Motor neuron (in vitro differentiated cells): ENCODE measurements around the gene HVCN1. TPM values are rescaled to one million over a fixed set of nuclear protein-coding genes. Genes with fewer than 3 reads are reported as not detected.
A peak's percentile ranks its signal among the peaks of the same experiment; 100 is the strongest.
"Not testable (repeated sequence)": the region's sequence is repeated elsewhere in the genome, so short reads cannot be mapped to it uniquely, and the experiment has no call there.

Source experiments
- ATAC-seq, 8 experiments: fragments of 200-7000 bp; cut with Tn5 transposase; replicated peaks in 6 of 8; 2 replicates each; pipeline ENCODE4 v1.8.0; 2021; ENCODE audit warnings: mild to moderate bottlenecking in 8 of 8, moderate library complexity in 8 of 8
- H3K27ac ChIP-seq, 2 donors: fragments of 250-450 bp; sonication (Bioruptor Pico); 2 replicates each; pipeline ENCODE4 v1.9.0; 2021; ENCODE audit warnings: antibody characterized with exemption in 2 of 2, mild to moderate bottlenecking in 2 of 2, moderate library complexity in 1 of 2
- H3K4me1 ChIP-seq, 2 donors: fragments of 250-450 bp; sonication (Bioruptor Pico); replicated peaks in 1 of 2; 2 replicates each; pipeline ENCODE4 v1.6.1; 2021; ENCODE audit warnings: antibody characterized with exemption in 2 of 2, mild to moderate bottlenecking in 2 of 2, moderate library complexity in 1 of 2
- H3K4me3 ChIP-seq, 5 donors: fragments of 250-450 bp; sonication (Bioruptor Pico); 2 replicates each; pipeline ENCODE4 v1.9.0; 2021; ENCODE audit warnings: antibody characterized with exemption in 5 of 5, mild to moderate bottlenecking in 5 of 5, moderate library complexity in 4 of 5
- WGBS, 10 experiments: fragments of 450-650 bp; shearing (Covaris generic); methylation state at CpG; one replicate each; pipeline ENCODE4 v1.0.0; 2022; 5-methylcytosine and 5-hydroxymethylcytosine counted together
- in situ Hi-C, 9 experiments: fragments of 400-800 bp; cut with MboI; loops; one replicate each; pipeline ENCODE4 v1.15.0; 2021; ENCODE audit warnings: low sequenced_read_pairs in 9 of 9, low pct_unique_long_range_greater_than_20kb in 2 of 9; ENCODE audit not compliant: unreplicated experiment in 9 of 9
- total RNA-seq, 8 experiments: library from RNA; unstranded; fragments of 300-600 nt; gene quantifications; 2 replicates each; pipeline versions ENCODE4 v1.2.3 to v1.2.4, GENCODE V29; 2022

The HVCN1 gene
- total RNA-seq, 8 experiments from 2014 or later, result 0.27 to 1.6 (median 0.74) TPM

DNA sequence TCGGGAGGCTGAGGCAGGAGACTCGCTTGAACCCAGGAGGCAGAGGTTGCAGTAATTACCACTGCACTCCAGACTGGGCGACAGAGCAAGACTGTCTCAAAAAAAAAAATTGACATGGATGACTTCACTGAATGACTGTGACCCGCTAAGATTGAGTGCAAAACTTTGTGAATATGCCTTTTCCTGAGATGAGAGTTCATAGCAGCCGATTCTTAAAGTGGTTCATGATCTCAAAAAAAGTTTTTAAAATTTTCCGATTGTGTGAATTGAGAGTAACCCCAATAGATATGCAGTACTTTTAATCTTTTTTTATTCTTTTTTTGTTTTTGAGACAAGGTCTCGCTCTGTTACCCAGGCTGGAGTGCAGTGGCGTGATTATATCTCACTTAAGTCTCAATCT, 73.7 kb downstream of the HVCN1 start:
- in situ Hi-C loops, result loop anchor here in 1 of 9 experiments (25.0 kb wide), 1 partner anchor 103 kb away; the partner anchor contains the start of genes RAD9B and VPS29
- Histone ChIP-seq H3K4me1 (peaks cover 6 to 8% of the 10 kb centered on the region in 2 donors), H3K4me3 (no peak overlapping the region), H3K27ac (no peak overlapping the region)
- no peak for ATAC-seq
- 76 to 100% (median 90%) methylated on average over 1 to 8 of the region's 8 CpGs for WGBS, 10 experiments

DNA sequence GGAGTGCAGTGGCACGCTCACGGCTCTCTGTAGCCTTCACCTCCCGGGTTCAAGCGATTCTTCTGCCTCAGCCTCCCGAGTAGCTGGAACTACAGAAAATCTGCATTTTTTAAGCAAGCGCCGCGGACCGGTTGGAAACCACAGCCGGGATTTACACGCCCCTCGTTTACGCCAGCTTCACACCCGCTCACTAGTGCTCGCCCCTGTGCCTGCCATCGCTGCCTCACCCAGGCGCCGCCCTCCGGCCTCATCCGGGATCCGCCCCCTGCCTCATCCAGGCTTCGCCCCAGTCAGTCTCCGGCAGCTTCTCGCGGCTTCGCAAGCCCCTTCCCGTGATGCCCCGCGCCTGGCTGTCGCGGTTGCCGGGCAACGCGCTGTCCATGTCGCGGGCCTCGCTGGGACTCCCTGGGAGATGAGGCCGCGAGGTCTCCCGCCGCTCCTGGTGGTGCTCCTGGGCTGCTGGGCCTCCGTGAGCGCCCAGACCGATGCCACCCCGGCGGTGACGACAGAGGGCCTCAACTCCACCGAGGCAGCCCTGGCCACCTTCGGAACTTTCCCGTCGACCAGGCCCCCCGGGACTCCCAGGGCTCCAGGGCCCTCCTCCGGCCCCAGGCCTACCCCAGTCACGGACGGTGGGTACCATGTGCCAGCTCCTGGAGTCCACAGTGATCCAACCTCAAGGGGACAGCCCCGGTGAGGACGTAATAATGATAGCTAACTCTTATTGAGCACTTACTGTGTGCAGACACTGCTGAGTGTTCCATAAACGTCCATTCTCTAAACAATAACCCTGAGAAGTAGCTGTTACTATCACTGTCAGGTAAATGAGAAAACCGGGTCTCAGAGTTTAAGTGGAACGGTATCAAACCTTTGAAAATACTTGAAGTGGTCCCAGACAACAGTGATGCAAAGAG, 74.9 kb downstream of the HVCN1 start, which contains the start of gene TCTN1:
Gene TCTN1, plus strand, starts transcription at position 359 of the 914 bp plus-strand sequence. Its CDS starts 54 bp downstream, at position 413.
- Histone ChIP-seq H3K27ac (peak within 1 kb of the TSS; percentile 66 to 74), H3K4me1 (peaks cover 6 to 8% of the 10 kb centered on the region in 2 donors), H3K4me3 (peak within 1 kb of the TSS; percentile 54 to 60 (median 55))
- ATAC-seq, result peak; percentile 94 to 99 (median 98)
- 0 to 27% (median 5%) methylated on average over 1 to 18 of the region's 60 CpGs; no CpG with 5 or more reads in 2 of the 10 experiments for WGBS, 10 experiments
- in situ Hi-C loops, result loop anchor here in 1 of 9 experiments (25.0 kb wide), 1 partner anchor 102 kb away; the partner anchor contains the start of genes RAD9B and VPS29

DNA sequence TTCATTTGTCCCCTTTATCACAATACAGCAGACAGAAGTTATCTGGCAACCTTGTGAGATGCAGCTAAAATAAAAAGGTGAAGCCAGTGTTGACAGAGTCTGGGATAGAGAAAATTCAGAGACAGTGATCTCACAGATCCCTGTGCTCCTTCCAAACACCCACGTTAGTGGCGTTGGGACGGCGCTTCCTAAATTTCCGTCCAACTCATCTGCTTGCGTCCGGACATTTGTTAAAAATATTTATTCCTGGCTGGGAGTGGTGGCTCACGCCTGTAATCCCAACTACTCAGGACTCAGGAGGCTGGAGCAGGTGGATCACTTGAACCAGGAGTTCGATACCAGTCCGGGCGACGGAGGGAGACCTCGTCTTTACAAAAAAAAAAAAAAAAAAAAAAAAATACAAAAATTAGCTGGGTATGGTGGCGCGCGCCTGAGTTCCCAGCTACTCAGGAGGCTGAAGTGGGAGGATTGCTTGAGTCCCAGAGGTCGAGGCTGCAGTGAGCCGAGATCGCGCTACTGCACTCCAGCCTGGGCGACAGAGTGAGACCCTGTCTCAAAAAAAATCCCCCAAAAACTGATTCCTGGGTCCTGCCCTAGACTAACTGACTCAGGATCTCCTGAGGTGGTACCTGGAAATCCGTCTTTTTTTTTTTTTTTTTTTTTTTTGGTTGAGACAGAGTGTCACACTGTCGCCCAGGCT, 75.7 kb downstream of the HVCN1 start:
- in situ Hi-C loops, result loop anchor here in 1 of 9 experiments (25.0 kb wide), 1 partner anchor 101 kb away; the partner anchor contains the start of genes RAD9B and VPS29
- H3K4me1 ChIP-seq, result peaks cover 6 to 8% of the 10 kb centered on the region in 2 donors
- peak overlapping the region; percentile 54 to 60 (median 55) for H3K4me3 ChIP-seq
- 40 to 98% (median 93%) methylated on average over 5 to 20 of the region's 23 CpGs; no CpG with 5 or more reads in 1 of the 10 experiments for WGBS, 10 experiments
- peak overlapping the region; percentile 66 to 73 for H3K27ac ChIP-seq
- ATAC-seq, result no peak

DNA sequence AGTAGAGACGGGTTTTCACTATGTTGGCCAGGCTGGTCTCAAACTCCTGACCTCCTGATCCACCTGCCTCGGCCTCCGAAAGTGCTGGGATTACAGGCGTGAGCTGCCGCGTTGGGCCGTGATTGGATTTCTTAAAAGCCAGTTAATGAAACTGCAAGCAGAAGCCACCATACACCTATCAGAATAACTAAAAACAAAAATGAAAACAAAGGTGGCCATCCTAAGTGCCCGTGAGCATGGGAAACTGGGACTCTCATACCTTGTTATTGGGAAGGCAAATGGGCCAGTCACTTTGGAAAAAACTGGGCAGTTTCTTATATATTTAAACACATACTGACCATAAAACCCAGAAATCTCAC, 82.7 kb downstream of the HVCN1 start:
- Histone ChIP-seq H3K27ac (no peak overlapping the region), H3K4me1 (no peaks in the 10 kb centered on the region), H3K4me3 (no peak overlapping the region)
- 70 to 100% (median 83%) methylated on average over 1 to 8 of the region's 8 CpGs; no CpG with 5 or more reads in 3 of the 10 experiments for WGBS, 10 experiments
- in situ Hi-C loops, result loop anchor here in 2 of 9 experiments (10.0 to 25.0 kb wide), 2 partner anchors 91 to 94 kb away; partner anchors contain the start of genes RAD9B (in 1 of the 2) and VPS29 (in 1 of the 2)
- no peak for ATAC-seq

DNA sequence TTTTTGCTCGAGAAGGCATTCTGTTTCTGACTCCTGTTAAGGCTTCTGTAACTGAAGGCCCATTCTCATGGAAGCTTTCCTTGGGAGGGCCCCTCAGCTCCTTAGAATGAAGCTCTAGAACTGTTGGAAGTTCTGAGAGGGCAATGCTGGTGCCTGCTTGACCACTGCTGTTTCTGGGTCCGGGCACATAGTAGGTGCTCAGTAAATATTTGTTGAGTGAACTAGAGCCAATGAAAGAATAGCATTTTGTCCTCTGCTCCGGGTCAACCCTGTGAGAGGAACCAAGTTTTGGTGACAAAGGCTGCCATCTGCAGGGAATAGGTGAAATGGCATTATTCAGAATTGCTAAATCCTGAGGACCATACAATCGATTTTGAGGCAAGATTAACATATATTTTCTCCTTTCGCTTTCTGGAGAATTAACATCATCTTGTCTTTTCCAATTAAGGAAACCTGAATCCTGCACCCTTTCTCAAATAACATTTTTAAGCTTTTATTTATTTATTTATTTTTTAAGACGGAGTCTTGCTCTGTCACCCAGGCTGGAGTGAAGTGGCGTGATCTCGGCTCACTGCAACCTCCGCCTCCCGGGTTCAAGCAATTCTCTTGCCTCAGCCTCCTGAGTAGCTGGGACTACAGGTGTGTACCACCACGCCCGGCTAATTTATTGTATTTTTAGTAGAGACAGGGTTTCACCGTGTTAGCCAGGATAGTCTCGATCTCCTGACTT, 86.7 kb downstream of the HVCN1 start:
- not testable (repeated sequence) for H3K4me1 ChIP-seq, H3K4me3 ChIP-seq, H3K27ac ChIP-seq
- in situ Hi-C loops, result loop anchor here in 2 of 9 experiments (10.0 to 25.0 kb wide), 2 partner anchors 87 to 90 kb away; partner anchors contain the start of genes RAD9B (in 1 of the 2) and VPS29 (in 1 of the 2)
- peak in 4 of 8 experiments; percentile 33 to 92 (median 85) for ATAC-seq
- 7 to 100% (median 60%) methylated on average over 2 to 11 of the region's 14 CpGs; no CpG with 5 or more reads in 1 of the 10 experiments for WGBS, 10 experiments

DNA sequence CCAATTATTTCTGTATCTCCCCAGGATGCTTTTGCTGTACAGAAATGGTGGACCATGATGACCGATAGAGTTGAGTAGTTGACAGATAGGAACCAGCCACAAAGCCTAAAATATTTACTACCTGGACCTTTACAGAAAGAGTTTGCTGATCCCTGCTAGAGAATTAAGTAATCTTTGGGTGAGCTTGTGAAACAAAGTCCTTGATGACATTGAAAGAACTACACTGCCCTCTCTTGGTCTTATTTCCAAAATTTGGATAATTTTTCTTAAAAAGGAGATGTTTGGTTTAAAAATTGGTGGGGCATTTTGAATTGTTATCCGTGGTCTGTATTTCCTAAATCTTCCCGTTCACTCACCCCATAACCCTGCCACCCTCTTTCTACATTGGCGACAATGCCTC, 88.7 kb downstream of the HVCN1 start:
- Histone ChIP-seq H3K27ac (no peak overlapping the region), H3K4me1 (no peaks in the 10 kb centered on the region), H3K4me3 (no peak overlapping the region)
- no peak for ATAC-seq
- 6 to 100% (median 56%) methylated on average over 1 to 4 of the region's 4 CpGs; no CpG with 5 or more reads in 1 of the 10 experiments for WGBS, 10 experiments
- in situ Hi-C loops, result loop anchor here in 2 of 9 experiments (10.0 to 25.0 kb wide), 2 partner anchors 85 to 88 kb away; partner anchors contain the start of genes RAD9B (in 1 of the 2) and VPS29 (in 1 of the 2)

DNA sequence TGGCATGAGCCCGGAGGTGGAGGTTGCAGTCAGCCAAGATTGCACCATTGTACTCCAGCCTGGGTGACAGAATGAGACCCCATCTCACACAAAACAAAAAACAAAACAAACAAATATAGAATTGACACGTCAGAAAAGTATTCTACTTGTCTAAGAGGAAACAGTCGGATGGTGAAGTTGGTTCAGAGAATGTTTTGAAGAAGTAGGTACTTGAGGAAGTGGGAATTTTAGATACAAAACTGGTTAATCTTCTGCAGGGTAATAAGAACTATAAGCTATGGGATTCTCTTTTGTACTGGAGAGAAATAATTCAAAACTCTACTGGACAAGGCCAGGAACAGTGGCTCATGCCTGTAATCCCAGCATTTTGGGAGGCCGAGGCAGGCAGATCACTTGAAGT, 89.6 kb downstream of the HVCN1 start:
- in situ Hi-C loops, result no loop called here
- no peak for ATAC-seq
- no peak overlapping the region for H3K4me3 ChIP-seq
- H3K27ac ChIP-seq, result no peak overlapping the region
- WGBS, 10 experiments, result 70 to 100% (median 80%) methylated on average over 2 to 4 of the region's 4 CpGs; no CpG with 5 or more reads in 1 of the 10 experiments
- no peaks in the 10 kb centered on the region for H3K4me1 ChIP-seq

Other genes starting within 250 kb of the HVCN1 start
- gene ARPC3, start 238.8 kb downstream of the HVCN1 start, total RNA-seq, result 100 to 1,000 TPM; 196 to 324 (median 263) TPM
- 10 to 100 TPM; 16.6 to 25.1 (median 20.9) TPM for gene GPN3, start 220.9 kb downstream of the HVCN1 start, total RNA-seq
- 10 to 100 TPM; 23.0 to 48.7 (median 36.2) TPM for gene FAM216A, start 220.3 kb downstream of the HVCN1 start, total RNA-seq
- 100 to 1,000 TPM in 1 of 8 experiments, 10 to 100 TPM in 7; 54.2 to 110 (median 83.7) TPM for gene VPS29, start 187.0 kb downstream of the HVCN1 start, total RNA-seq
- 1 to 10 TPM in 1 of 8 experiments, under 1 TPM in 7; 0.18 to 1.0 (median 0.45) TPM for gene RAD9B, start 186.8 kb downstream of the HVCN1 start, total RNA-seq
- gene PPTC7, start 105.8 kb downstream of the HVCN1 start, total RNA-seq, result 10 to 100 TPM in 3 of 8 experiments, 1 to 10 TPM in 5; 6.0 to 19.4 (median 6.6) TPM
- gene TCTN1, start 75.0 kb downstream of the HVCN1 start, total RNA-seq, result 100 to 1,000 TPM in 1 of 8 experiments, 10 to 100 TPM in 7; 37.7 to 116 (median 51.4) TPM
- 100 to 1,000 TPM in 4 of 8 experiments, 10 to 100 TPM in 4; 57.5 to 156 (median 102) TPM for gene PPP1CC, start 53.8 kb upstream of the HVCN1 start, total RNA-seq
- gene CCDC63, start 157.9 kb upstream of the HVCN1 start, total RNA-seq, result under 1 TPM in 1 of 8 experiments, not detected in 7; 0.11 TPM
- under 1 TPM in 1 of 8 experiments, not detected in 7; 0.62 TPM for gene MYL2, start 231.5 kb upstream of the HVCN1 start, total RNA-seq